Measurements from ENCODE around the gene ALMS1.

- no peak for TF ChIP-seq PBX3 (IDR thresholded peaks at IDR 0.05)
- no peak for TF ChIP-seq ELK1 (IDR thresholded peaks at IDR 0.05; ENCODE audit: low read depth, low read length)
- TF ChIP-seq CTCF (IDR thresholded peaks at IDR 0.05) = no peak
- no peak for TF ChIP-seq EP300 (IDR thresholded peaks at IDR 0.05)
- TF ChIP-seq RCOR1 (IDR thresholded peaks at IDR 0.05; ENCODE audit: low read depth, low read length) = no peak
- TF ChIP-seq RAD21 (conservative IDR thresholded peaks at IDR 0.05 in 1 of 2, IDR thresholded peaks at IDR 0.05 in 1 of 2) = no peak
- TF ChIP-seq CBX8 (IDR thresholded peaks at IDR 0.05) = no peak
- TF ChIP-seq RFX5 (IDR thresholded peaks at IDR 0.05) = no peak
- TF ChIP-seq CEBPB (IDR thresholded peaks at IDR 0.05) = no peak
- no peak for TF ChIP-seq FOSL2 (IDR thresholded peaks at IDR 0.05)
- TF ChIP-seq FOSL2 (CRISPR knock-in tag; IDR thresholded peaks at IDR 0.05) = peak; percentile 53
- no peak for TF ChIP-seq RARB (CRISPR knock-in tag; IDR thresholded peaks at IDR 0.05)
- no peak for TF ChIP-seq RNF2 (IDR thresholded peaks at IDR 0.05; ENCODE audit: borderline replicate concordance, low read depth)
These were observed 108.4 kb downstream of the ALMS1 start for GRCh38 chr2:73494031-73494430.
